SU-DHL-6 (cell line): ENCODE measurements around the gene TRMT44.

Source experiments
- EZH2phosphoT487 ChIP-seq: fragments of 200-600 bp; sonication (generic), shearing (Covaris generic); conservative IDR thresholded peaks from 2 replicates; pipeline ENCODE4 v1.6.1; 2018; ENCODE audit warnings: mild to moderate bottlenecking, antibody characterized with exemption, low read length, moderate library complexity, mixed read lengths
- TF ChIP-seq, protein P1 (sequence below): fragments of 200-600 bp; sonication (generic); IDR thresholded peaks from one replicate; pipeline ENCODE4 v1.5.1; 2017; ENCODE audit warnings: antibody characterized with exemption, mild to moderate bottlenecking, low read length, moderate library complexity; ENCODE audit not compliant: insufficient read depth, poor library complexity, severe bottlenecking

DNA sequence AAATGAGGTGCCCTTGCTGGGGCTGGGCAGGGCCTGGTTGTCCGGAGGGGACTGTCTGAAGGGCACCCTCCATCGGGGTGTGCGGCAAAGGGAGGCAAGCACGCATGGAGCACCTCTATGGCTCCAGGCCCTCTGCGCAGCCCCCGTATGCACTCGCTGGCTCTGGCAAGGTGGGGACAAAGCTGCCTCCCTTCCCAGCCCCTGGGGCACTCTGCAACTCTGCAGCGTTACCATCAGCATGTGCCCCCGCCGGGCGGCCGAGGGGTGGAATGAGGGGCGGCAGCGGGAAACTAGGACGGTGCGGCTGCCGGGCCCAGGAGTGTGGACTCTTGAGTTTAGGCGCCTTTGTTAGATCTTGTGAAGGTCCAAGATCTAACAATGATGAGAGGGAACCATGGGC lies 26.4 kb downstream of the TRMT44 start:
- TF ChIP-seq, protein P1, sequence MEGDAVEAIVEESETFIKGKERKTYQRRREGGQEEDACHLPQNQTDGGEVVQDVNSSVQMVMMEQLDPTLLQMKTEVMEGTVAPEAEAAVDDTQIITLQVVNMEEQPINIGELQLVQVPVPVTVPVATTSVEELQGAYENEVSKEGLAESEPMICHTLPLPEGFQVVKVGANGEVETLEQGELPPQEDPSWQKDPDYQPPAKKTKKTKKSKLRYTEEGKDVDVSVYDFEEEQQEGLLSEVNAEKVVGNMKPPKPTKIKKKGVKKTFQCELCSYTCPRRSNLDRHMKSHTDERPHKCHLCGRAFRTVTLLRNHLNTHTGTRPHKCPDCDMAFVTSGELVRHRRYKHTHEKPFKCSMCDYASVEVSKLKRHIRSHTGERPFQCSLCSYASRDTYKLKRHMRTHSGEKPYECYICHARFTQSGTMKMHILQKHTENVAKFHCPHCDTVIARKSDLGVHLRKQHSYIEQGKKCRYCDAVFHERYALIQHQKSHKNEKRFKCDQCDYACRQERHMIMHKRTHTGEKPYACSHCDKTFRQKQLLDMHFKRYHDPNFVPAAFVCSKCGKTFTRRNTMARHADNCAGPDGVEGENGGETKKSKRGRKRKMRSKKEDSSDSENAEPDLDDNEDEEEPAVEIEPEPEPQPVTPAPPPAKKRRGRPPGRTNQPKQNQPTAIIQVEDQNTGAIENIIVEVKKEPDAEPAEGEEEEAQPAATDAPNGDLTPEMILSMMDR: no peak
- no peak for TF ChIP-seq EZH2phosphoT487
